K562 (cell line): Measurements from ENCODE around the gene HOXD9. TPM values are rescaled to one million over a fixed set of nuclear protein-coding genes. Genes with fewer than 3 reads are reported as not detected.

Experiments used
- ATAC-seq: fragments of 200-7000 bp; cut with Tn5 transposase; 3 replicates; pipeline ENCODE4 v1.9.1; 2020; ENCODE audit warnings: moderate library complexity
- BruUV-seq: library from RNA; stranded (reverse); fragments of 400-500 nt; replicated peaks from 2 replicates; lab custom pipeline; 2021; lab: Mats Ljungman, UMichigan
- CTCF ChIA-PET: fragments of 300-600 bp; formaldehyde crosslinking; extraction: SDS; loops from one replicate; lab custom pipeline; 2021; ENCODE audit warnings: low intra/inter-chr PET ratio; lab: Yijun Ruan, JAX
- POLR2A ChIA-PET: fragments of 300-600, 350-650 bp; sonication (Branson Sonifier 250); formaldehyde crosslinking; extraction: SDS; loops from one replicate; lab custom pipeline; 2021; ENCODE audit warnings: antibody characterized with exemption, inconsistent platforms; lab: Yijun Ruan, JAX
- DNase-seq, 4 experiments: peaks; one replicate each; pipeline versions ENCODE4 v3.0.0 to v3.0.0-alpha.2; 2011 to 2018; ENCODE audit warnings: low spot score in 3 of 4, mixed read lengths in 3 of 4; ENCODE audit errors: extremely low read depth in 1 of 4
- FAIRE-seq: peaks from 2 replicates; lab custom pipeline; 2011; peaks lifted over from hg19 to GRCh38; lab: Jason Lieb, UNC
- H2AFZ ChIP-seq: 2 replicates; pipeline ENCODE4 v1.6.0; 2011; ENCODE audit warnings: low read depth, low read length, control low read depth, inconsistent platforms
- H3K27ac ChIP-seq: fragments of 200-600 bp; 3 replicates; pipeline ENCODE4 v1.8.0; 2011; ENCODE audit warnings: low read depth, mild to moderate bottlenecking, control low read depth, inconsistent platforms, low read length, moderate library complexity, mixed read lengths; ENCODE audit errors: extremely low read depth
- H3K27me3 ChIP-seq, 2 experiments: fragments of 300-600 bp in 1 of 2; 2 replicates in 1 of 2; 3 replicates in 1 of 2; pipeline versions ENCODE4 v1.6.0 to v1.8.0; 2011; ENCODE audit warnings: inconsistent platforms in 2 of 2, low read length in 2 of 2, mild to moderate bottlenecking in 1 of 2, mixed read lengths in 1 of 2, moderate library complexity in 1 of 2; ENCODE audit not compliant: control insufficient read depth in 2 of 2, insufficient read depth in 2 of 2
- H3K36me3 ChIP-seq: fragments of 300-600 bp; 3 replicates; pipeline ENCODE4 v1.8.0; 2011; ENCODE audit warnings: mild to moderate bottlenecking, low read length, inconsistent platforms; ENCODE audit not compliant: control insufficient read depth, insufficient read depth
- H3K4me1 ChIP-seq, 2 experiments: fragments of 200-600 bp in 1 of 2; replicated peaks in 1 of 2; 2 replicates in 1 of 2; 3 replicates in 1 of 2; pipeline versions ENCODE4 v1.5.1 to v1.8.0; 2011; ENCODE audit warnings: inconsistent platforms in 2 of 2, low read length in 2 of 2, mild to moderate bottlenecking in 1 of 2, mixed read lengths in 1 of 2, moderate library complexity in 1 of 2; ENCODE audit not compliant: control insufficient read depth in 2 of 2, insufficient read depth in 2 of 2
- H3K4me2 ChIP-seq: 2 replicates; pipeline ENCODE4 v1.6.1; 2011; ENCODE audit warnings: low read length, control low read depth, inconsistent platforms, mixed read lengths; ENCODE audit not compliant: insufficient read depth
- H3K4me3 ChIP-seq: fragments of 200-600 bp; sonication (generic), shearing (Covaris generic); 2 replicates; pipeline ENCODE4 v1.5.1; 2016; ENCODE audit warnings: control low read depth, inconsistent platforms
- H3K79me2 ChIP-seq: fragments of 200-600 bp; 3 replicates; pipeline ENCODE4 v1.8.0; 2011; ENCODE audit warnings: low read length, inconsistent platforms; ENCODE audit not compliant: control insufficient read depth, insufficient read depth
- H3K9ac ChIP-seq, 2 experiments: 2 replicates each; pipeline versions ENCODE4 v1.6.0 to v1.6.1; 2011; ENCODE audit warnings: low read depth in 2 of 2, low read length in 2 of 2, control low read depth in 1 of 2, inconsistent platforms in 1 of 2, mild to moderate bottlenecking in 1 of 2, mixed read lengths in 1 of 2; ENCODE audit not compliant: insufficient read depth in 1 of 2
- H3K9me1 ChIP-seq: one replicate; pipeline ENCODE4 v1.6.0; 2011; ENCODE audit warnings: inconsistent platforms, mild to moderate bottlenecking, low read length, moderate library complexity; ENCODE audit not compliant: control insufficient read depth, insufficient read depth
- H3K9me3 ChIP-seq: replicated peaks from 2 replicates; pipeline ENCODE4 v1.5.1; 2011; ENCODE audit warnings: low read depth, low read length, inconsistent platforms; ENCODE audit not compliant: control insufficient read depth, insufficient read depth
- H4K20me1 ChIP-seq: replicated peaks from 2 replicates; pipeline ENCODE4 v1.6.1; 2011; ENCODE audit warnings: low read length, inconsistent platforms, mixed read lengths; ENCODE audit not compliant: control insufficient read depth, insufficient read depth
- BRD4 ChIP-seq: fragments of 200-600 bp; sonication (generic); IDR thresholded peaks from 2 replicates; pipeline ENCODE4 v1.6.1; 2017; ENCODE audit warnings: inconsistent platforms
- CSDE1 ChIP-seq, 2 experiments: fragments of 450-650 bp; IDR thresholded peaks; 2 replicates each; pipeline ENCODE4 v1.6.1; 2016; ENCODE audit warnings: mild to moderate bottlenecking in 1 of 2
- HSF4 ChIP-seq: fragments of 250-450 bp; sonication (Bioruptor Pico); IDR thresholded peaks from 2 replicates; pipeline ENCODE4 v2.1.2; 2022; ENCODE audit warnings: mild to moderate bottlenecking, moderate library complexity, borderline replicate concordance
- SETDB1 ChIP-seq: IDR thresholded peaks from one replicate; pipeline ENCODE4 v1.6.1; 2012; ENCODE audit warnings: low read length, control low read depth, inconsistent platforms
- SMAD1 ChIP-seq: fragments of 150-350 bp; IDR thresholded peaks from 2 replicates; pipeline ENCODE4 v1.6.1; 2014; ENCODE audit warnings: low read length, low read depth; ENCODE audit not compliant: partially characterized antibody
- UBTF ChIP-seq, 2 experiments: IDR thresholded peaks; 2 replicates each; pipeline ENCODE4 v1.6.1; 2012; ENCODE audit warnings: improper control_type of control experiment in 2 of 2, low read depth in 2 of 2, low read length in 2 of 2, borderline replicate concordance in 1 of 2
- ZNF121 ChIP-seq: sonication (generic); formaldehyde crosslinking; conservative IDR thresholded peaks from 2 replicates; pipeline ENCODE4 v1.8.0; 2022; ENCODE audit warnings: missing genetic modification reagents
- ZNF75A ChIP-seq: fragments of 450-650 bp; formaldehyde crosslinking; IDR thresholded peaks from 2 replicates; pipeline ENCODE4 v1.4.0; 2020; ENCODE audit warnings: mild to moderate bottlenecking
- WGBS: fragments of 100-300 bp; shearing (Covaris generic); methylation state at CpG from one replicate; pipeline ENCODE4 v1.1.6; 2016; ENCODE audit warnings: low coverage, mixed read lengths; ENCODE audit not compliant: insufficient coverage; ENCODE audit errors: missing lambda C conversion rate; 5-methylcytosine and 5-hydroxymethylcytosine counted together
- in situ Hi-C: fragments of 300-500 bp; cut with MboI; formaldehyde crosslinking; loops from 4 replicates; pipeline ENCODE4 v1.15.0; 2018; ENCODE audit warnings: inconsistent platforms, mixed read lengths
- intact Hi-C: fragments of 100-400 bp; cut with micrococcal nuclease; formaldehyde crosslinking; loops from 2 replicates; pipeline ENCODE4 v1.14.2; 2022
- polyA plus RNA-seq, 8 experiments: library from polyadenylated mRNA; depleted of rRNA in 4 of 8; stranded (reverse) in 5 of 8; unstranded in 3 of 8; fragments of >200 nt; fragmentation: Nextera tagmentation in 2 of 8; fragmentation: Illumina TruSeq in 1 of 8; extraction: Ambion mirVana in 2 of 8; extraction: Trizol in 1 of 8; gene quantifications; 2 replicates each; pipeline versions ENCODE4 v1.2.1 to v1.2.3, GENCODE V29; 2011 to 2014; ENCODE audit warnings: inconsistent platforms in 1 of 8, missing spikeins in 1 of 8
- total RNA-seq, 7 experiments: library from RNA; depleted of rRNA in 6 of 7; stranded (reverse); fragments of >200 nt in 6 of 7; fragmentation: Illumina TruSeq in 2 of 7; extraction: Trizol in 2 of 7; gene quantifications; 2 replicates each; pipeline versions ENCODE4 v1.2.1 to v1.2.3, GENCODE V29; 2011 to 2021; ENCODE audit warnings: low replicate concordance in 1 of 7
- TF ChIP-seq, protein P1 (sequence below): fragments of 250-450 bp; sonication (Bioruptor Pico); IDR thresholded peaks from 2 replicates; pipeline ENCODE4 v1.5.0; 2021; ENCODE audit warnings: mild to moderate bottlenecking, moderate library complexity
- TF ChIP-seq, protein P2 (sequence below): fragments of 200-800 bp; sonication (Bioruptor generic); IDR thresholded peaks from 2 replicates; pipeline ENCODE4 v1.6.1; 2016; ENCODE audit warnings: missing genetic modification characterization, missing compliant biosample characterization

HOXD9 gene
- total and polyA plus RNA-seq, 9 of the 15 experiments (the other 6 are each of a cell fraction or from before 2014, with no cell fraction given) = not detected

DNA sequence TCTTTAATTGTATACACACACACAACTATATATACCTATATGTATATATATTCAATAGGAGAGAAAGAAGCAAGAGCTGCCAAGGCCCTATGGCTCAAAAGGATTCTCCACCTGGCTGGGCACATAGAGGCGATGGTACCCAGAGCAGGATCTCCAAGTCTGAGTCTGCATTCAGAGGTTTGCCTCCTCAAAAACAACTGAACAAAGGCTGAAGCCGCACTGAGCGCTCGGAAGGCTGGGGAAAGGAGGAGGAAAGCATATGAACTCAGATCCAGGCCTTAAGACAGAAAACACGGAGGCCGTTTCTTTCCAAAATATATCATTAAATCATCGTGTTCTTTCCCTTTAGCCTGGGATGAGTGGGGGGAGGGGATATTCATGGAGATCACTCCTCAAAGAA lies 19.3 kb upstream of the HOXD9 start:
- no peak overlapping the region for H2AFZ ChIP-seq
- no peak for DNase-seq
- H3K4me3 ChIP-seq = no peak overlapping the region
- H3K36me3 ChIP-seq = no peaks in the 10 kb centered on the region
- H3K9me3 ChIP-seq = no peaks in the 10 kb centered on the region
- no TSS peak for BruUV-seq
- no peak for ATAC-seq
- no peak overlapping the region for H3K27ac ChIP-seq
- 4% methylated on average over 7 of the region's 7 CpGs for WGBS
- in situ Hi-C loops = no loop called here
- intact Hi-C loops = no loop called here
- H3K4me1 ChIP-seq = peaks cover 0 to 21% of the 10 kb centered on the region in 2 experiments; a peak in 1 of 5 replicates
- no peaks in the 10 kb centered on the region for H3K79me2 ChIP-seq
- no peak for FAIRE-seq
- POLR2A ChIA-PET = interaction anchor here (0.7 kb wide), 2 partner anchors 11 to 414 kb away, joined by 3 to 5 read pairs; no protein-coding TSS in a partner anchor
- no peak overlapping the region for H3K4me2 ChIP-seq
- peaks cover 58 to 74% of the 10 kb centered on the region in 2 experiments for H3K27me3 ChIP-seq
- no peak overlapping the region for H3K9ac ChIP-seq
- CTCF ChIA-PET = no interaction called here
- H4K20me1 ChIP-seq = peaks cover 16% of the 10 kb centered on the region; the same call in 1 of the 2 replicates
- H3K9me1 ChIP-seq = no peaks in the 10 kb centered on the region
- TF ChIP-seq ZNF121 (CRISPR knock-in tag) = no peak
- TF ChIP-seq, protein P1, sequence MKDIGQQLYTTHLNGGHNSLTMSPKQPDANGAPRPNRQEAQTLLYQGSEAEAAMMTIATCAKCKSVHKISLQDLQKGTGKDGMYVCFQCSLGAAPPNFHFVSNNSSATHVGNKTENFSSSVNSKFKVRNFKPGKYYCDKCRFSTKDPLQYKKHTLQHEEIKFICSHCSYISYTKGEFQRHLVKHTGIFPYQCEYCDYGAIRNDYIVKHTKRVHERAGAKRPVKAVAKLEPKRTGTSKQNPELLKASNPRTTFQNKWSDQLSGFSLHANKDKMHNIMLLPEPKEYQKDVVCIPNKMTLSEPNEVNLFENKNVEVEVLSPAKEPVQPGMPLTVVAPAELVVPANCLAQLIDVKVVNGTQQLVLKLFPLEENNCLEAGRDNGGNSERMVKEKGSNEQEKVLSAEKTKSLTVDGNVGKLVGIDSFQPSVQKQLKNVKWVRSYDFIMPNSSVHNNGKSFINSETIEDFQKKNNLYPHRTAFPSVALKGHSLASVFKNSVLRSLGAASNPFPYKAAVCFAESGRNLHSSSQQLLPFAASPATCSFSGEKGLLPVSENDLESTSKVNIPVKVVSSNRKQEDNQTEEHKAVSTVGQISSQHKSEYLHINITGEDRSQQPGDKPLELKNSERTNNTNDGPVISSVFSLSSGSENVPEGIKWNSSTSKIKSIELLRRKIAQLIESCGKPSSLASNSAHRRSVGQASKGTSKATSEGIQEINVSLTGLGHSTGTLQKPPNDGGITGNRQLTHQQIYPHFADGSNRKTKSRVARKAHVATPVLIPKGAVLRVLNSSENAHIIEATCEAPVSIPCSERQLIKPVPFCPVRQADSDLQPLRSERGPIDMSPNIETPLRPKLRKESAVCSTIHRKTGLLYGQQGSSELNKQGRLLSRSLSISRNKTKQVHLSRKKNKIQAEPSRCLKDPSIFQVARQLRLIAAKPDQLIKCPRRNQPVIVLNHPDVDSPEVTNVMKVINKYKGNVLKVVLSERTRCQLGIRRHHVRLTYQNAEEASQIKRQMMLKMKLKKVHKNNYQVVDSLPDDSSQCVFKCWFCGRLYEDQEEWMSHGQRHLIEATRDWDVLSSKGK (CRISPR knock-in tag) = no peak
- no peak for TF ChIP-seq UBTF (IDR thresholded peaks at IDR 0.05; ENCODE audit: borderline replicate concordance in 1 of 2, low read depth in 2 of 2, low read length in 2 of 2)
- no peak for TF ChIP-seq SETDB1
- no peak for TF ChIP-seq ZNF75A (CRISPR knock-in tag)
- no peak for TF ChIP-seq BRD4
- TF ChIP-seq, protein P2, sequence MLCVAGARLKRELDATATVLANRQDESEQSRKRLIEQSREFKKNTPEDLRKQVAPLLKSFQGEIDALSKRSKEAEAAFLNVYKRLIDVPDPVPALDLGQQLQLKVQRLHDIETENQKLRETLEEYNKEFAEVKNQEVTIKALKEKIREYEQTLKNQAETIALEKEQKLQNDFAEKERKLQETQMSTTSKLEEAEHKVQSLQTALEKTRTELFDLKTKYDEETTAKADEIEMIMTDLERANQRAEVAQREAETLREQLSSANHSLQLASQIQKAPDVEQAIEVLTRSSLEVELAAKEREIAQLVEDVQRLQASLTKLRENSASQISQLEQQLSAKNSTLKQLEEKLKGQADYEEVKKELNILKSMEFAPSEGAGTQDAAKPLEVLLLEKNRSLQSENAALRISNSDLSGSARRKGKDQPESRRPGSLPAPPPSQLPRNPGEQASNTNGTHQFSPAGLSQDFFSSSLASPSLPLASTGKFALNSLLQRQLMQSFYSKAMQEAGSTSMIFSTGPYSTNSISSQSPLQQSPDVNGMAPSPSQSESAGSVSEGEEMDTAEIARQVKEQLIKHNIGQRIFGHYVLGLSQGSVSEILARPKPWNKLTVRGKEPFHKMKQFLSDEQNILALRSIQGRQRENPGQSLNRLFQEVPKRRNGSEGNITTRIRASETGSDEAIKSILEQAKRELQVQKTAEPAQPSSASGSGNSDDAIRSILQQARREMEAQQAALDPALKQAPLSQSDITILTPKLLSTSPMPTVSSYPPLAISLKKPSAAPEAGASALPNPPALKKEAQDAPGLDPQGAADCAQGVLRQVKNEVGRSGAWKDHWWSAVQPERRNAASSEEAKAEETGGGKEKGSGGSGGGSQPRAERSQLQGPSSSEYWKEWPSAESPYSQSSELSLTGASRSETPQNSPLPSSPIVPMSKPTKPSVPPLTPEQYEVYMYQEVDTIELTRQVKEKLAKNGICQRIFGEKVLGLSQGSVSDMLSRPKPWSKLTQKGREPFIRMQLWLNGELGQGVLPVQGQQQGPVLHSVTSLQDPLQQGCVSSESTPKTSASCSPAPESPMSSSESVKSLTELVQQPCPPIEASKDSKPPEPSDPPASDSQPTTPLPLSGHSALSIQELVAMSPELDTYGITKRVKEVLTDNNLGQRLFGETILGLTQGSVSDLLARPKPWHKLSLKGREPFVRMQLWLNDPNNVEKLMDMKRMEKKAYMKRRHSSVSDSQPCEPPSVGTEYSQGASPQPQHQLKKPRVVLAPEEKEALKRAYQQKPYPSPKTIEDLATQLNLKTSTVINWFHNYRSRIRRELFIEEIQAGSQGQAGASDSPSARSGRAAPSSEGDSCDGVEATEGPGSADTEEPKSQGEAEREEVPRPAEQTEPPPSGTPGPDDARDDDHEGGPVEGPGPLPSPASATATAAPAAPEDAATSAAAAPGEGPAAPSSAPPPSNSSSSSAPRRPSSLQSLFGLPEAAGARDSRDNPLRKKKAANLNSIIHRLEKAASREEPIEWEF (CRISPR knock-in tag) = no peak
- TF ChIP-seq SMAD1 = no peak
- TF ChIP-seq HSF4 (CRISPR knock-in tag) = no peak
- TF ChIP-seq CSDE1 (IDR thresholded peaks at IDR 0.05) = no peak
